Superior temporal gyrus (tissue), 1 donor: ENCODE data around the gene YKT6.

Source experiments
- DNase-seq: peaks from one replicate; pipeline ENCODE4 v3.0.0-alpha.2; 2016; ENCODE audit errors: extremely low spot score

The YKT6 gene

GRCh38 chr7:44258865-44259546 lies 58.2 kb downstream of the YKT6 start:
- DNase-seq, result no peak

GRCh38 chr7:44259547-44260457 lies 59.0 kb downstream of the YKT6 start:
- peak; percentile 69 for DNase-seq

GRCh38 chr7:44261240-44261639 lies 60.5 kb downstream of the YKT6 start:
- DNase-seq, result no peak

- DNase-seq, result no peak
Observed at GRCh38 chr7:44262031-44262430, 61.3 kb downstream of the YKT6 start.

GRCh38 chr7:44263326-44264082 lies 62.7 kb downstream of the YKT6 start:
- no peak for DNase-seq
